ENCODE measurements around the gene MIF. TPM values are rescaled to one million over a fixed set of nuclear protein-coding genes. Genes with fewer than 3 reads are reported as not detected.
A peak's percentile ranks its signal among the peaks of the same experiment; 100 is the strongest.

MIF gene
- total and polyA plus RNA-seq, 4 donors: 108 to 1,047 (median 303) TPM

- TF ChIP-seq ZBTB33 (IDR thresholded peaks at IDR 0.05): no peak
- no peak for TF ChIP-seq YY1 (IDR thresholded peaks at IDR 0.05)
These were observed 44.9 kb upstream of the MIF start (continued) for GRCh38 chr22:23849009-23850006.

GRCh38 chr22:23850136-23850611, 44.0 kb upstream of the MIF start:
- no peak overlapping the region for H3K9ac ChIP-seq (ENCODE audit: low read depth in 1 of 2, low read length in 2 of 2)
- H3K27ac ChIP-seq (ENCODE audit: low read depth in 1 of 2, low read length in 2 of 2): no peak overlapping the region
- peaks cover 2 to 15% (median 7%) of the 10 kb centered on the region in 4 donors for H3K4me1 ChIP-seq (ENCODE audit: control insufficient read depth in 4 of 4, insufficient read depth in 4 of 4, low read length in 3 of 4)
- no peaks in the 10 kb centered on the region for H3K9me3 ChIP-seq (ENCODE audit: control insufficient read depth in 4 of 4, low read length in 3 of 4)
- H3K36me3 ChIP-seq (ENCODE audit: control insufficient read depth in 4 of 4, insufficient read depth in 3 of 4, low read depth in 1 of 4, low read length in 3 of 4): no peaks in the 10 kb centered on the region
- no peaks in the 10 kb centered on the region for H3K27me3 ChIP-seq (ENCODE audit: control insufficient read depth in 4 of 4, insufficient read depth in 4 of 4, low read length in 3 of 4)
- no peak for DNase-seq (ENCODE audit: low spot score)
- WGBS: 32% methylated on average over 16 of the region's 16 CpGs
- TF ChIP-seq RXRA (IDR thresholded peaks at IDR 0.05) (peak in 1 of 2 donors; percentile 2), FOXA2 (IDR thresholded peaks at IDR 0.05) (no peak), NR2F2 (IDR thresholded peaks at IDR 0.05) (no peak)
- H3K4me3 ChIP-seq (ENCODE audit: low read depth in 1 of 3, low read length in 3 of 3): peak overlapping the region in 2 of 3 donors; percentile 5 to 37

- H3K27ac ChIP-seq (ENCODE audit: low read depth in 1 of 2, low read length in 2 of 2): peak overlapping the region; percentile 87 to 88
- H3K36me3 ChIP-seq (ENCODE audit: control insufficient read depth in 4 of 4, insufficient read depth in 3 of 4, low read depth in 1 of 4, low read length in 3 of 4): no peaks in the 10 kb centered on the region
- DNase-seq (ENCODE audit: low spot score): peak; percentile 52
- H3K9me3 ChIP-seq (ENCODE audit: control insufficient read depth in 4 of 4, low read length in 3 of 4): no peaks in the 10 kb centered on the region
- TF ChIP-seq REST (IDR thresholded peaks at IDR 0.05) (no peak), NR2F2 (IDR thresholded peaks at IDR 0.05) (peak; percentile 33)
- no peaks in the 10 kb centered on the region for H3K27me3 ChIP-seq (ENCODE audit: control insufficient read depth in 4 of 4, insufficient read depth in 4 of 4, low read length in 3 of 4)
- WGBS: 4% methylated on average over 58 of the region's 58 CpGs
- H3K4me3 ChIP-seq (ENCODE audit: low read depth in 1 of 3, low read length in 3 of 3): peak overlapping the region; percentile 50 to 96 (median 84)
- H3K4me1 ChIP-seq (ENCODE audit: control insufficient read depth in 4 of 4, insufficient read depth in 4 of 4, low read length in 3 of 4): peaks cover 0 to 21% (median 13%) of the 10 kb centered on the region in 4 donors
- peak overlapping the region; percentile 5 to 88 for H3K9ac ChIP-seq (ENCODE audit: low read depth in 1 of 2, low read length in 2 of 2)
These were observed 37.2 kb upstream of the MIF start for GRCh38 chr22:23856721-23857605.

Measured in liver (tissue), 9 donors.